Chondrocyte (in vitro differentiated cells): ENCODE measurements around the gene TRIB2. TPM values are rescaled to one million over a fixed set of nuclear protein-coding genes. Genes with fewer than 3 reads are reported as not detected.

Source experiments
- DNase-seq: peaks from one replicate; pipeline ENCODE4 v3.0.0; 2021; ENCODE audit warnings: mixed read lengths, low spot score
- H3K27ac Mint-ChIP-seq: one replicate; pipeline ENCODE4 v1.8.0; 2021; ENCODE audit warnings: mild to moderate bottlenecking, moderate library complexity, mixed read lengths; ENCODE audit not compliant: unreplicated experiment
- H3K27me3 Mint-ChIP-seq: 2 replicates; pipeline ENCODE4 v1.8.0; 2021; ENCODE audit warnings: low read depth, mixed read lengths
- H3K36me3 Mint-ChIP-seq: 2 replicates; pipeline ENCODE4 v1.8.0; 2021; ENCODE audit warnings: low read depth, mixed read lengths
- H3K4me1 Mint-ChIP-seq: 2 replicates; pipeline ENCODE4 v1.8.0; 2021; ENCODE audit warnings: low read depth, mild to moderate bottlenecking, mixed read lengths
- H3K4me3 Mint-ChIP-seq: one replicate; pipeline ENCODE4 v1.8.0; 2021; ENCODE audit warnings: mild to moderate bottlenecking, moderate library complexity, mixed read lengths; ENCODE audit not compliant: unreplicated experiment
- H3K9me3 Mint-ChIP-seq: 2 replicates; pipeline ENCODE4 v1.8.0; 2021; ENCODE audit warnings: low read depth, mixed read lengths
- total RNA-seq: library from RNA; stranded (reverse); gene quantifications from 3 replicates; pipeline ENCODE4 v1.2.1, GENCODE V29; 2021
- TF ChIP-seq, protein P1 (sequence below): fragments of 200-600 bp; sonication (generic); IDR thresholded peaks from 2 replicates; pipeline ENCODE4 v1.5.0; 2021; ENCODE audit warnings: antibody characterized with exemption, mild to moderate bottlenecking, moderate library complexity

Gene TRIB2
- total RNA-seq, 1 donor from 2014 or later = 37.5 TPM

DNA sequence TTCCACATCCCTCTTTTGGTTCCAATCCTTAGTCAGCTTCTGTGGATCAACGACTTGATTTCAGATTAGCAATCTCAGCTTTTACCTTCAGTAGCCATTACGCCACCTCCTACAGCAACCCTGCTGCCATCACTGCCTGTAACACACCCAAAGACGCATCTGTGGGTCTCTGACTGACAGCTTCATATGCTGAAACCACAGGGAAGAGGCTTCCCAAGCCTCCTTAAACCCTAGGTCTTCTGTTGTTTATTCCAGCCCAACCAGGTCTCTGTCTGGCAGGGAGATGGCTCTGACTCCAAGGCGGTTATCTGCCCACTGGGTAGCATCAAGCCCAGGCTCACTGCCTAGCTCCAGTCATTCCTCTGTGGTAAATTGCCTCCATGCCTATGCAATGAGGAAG lies 28.6 kb upstream of the TRIB2 start:
- Mint-ChIP-seq H3K36me3 (peaks cover 4% of the 10 kb centered on the region), H3K4me1 (peaks cover 10% of the 10 kb centered on the region), H3K4me3 (no peak overlapping the region), H3K27me3 (no peaks in the 10 kb centered on the region), H3K9me3 (peaks cover 21% of the 10 kb centered on the region), H3K27ac (no peak overlapping the region)
- no peak for DNase-seq
- TF ChIP-seq, protein P1, sequence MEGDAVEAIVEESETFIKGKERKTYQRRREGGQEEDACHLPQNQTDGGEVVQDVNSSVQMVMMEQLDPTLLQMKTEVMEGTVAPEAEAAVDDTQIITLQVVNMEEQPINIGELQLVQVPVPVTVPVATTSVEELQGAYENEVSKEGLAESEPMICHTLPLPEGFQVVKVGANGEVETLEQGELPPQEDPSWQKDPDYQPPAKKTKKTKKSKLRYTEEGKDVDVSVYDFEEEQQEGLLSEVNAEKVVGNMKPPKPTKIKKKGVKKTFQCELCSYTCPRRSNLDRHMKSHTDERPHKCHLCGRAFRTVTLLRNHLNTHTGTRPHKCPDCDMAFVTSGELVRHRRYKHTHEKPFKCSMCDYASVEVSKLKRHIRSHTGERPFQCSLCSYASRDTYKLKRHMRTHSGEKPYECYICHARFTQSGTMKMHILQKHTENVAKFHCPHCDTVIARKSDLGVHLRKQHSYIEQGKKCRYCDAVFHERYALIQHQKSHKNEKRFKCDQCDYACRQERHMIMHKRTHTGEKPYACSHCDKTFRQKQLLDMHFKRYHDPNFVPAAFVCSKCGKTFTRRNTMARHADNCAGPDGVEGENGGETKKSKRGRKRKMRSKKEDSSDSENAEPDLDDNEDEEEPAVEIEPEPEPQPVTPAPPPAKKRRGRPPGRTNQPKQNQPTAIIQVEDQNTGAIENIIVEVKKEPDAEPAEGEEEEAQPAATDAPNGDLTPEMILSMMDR = no peak

DNA sequence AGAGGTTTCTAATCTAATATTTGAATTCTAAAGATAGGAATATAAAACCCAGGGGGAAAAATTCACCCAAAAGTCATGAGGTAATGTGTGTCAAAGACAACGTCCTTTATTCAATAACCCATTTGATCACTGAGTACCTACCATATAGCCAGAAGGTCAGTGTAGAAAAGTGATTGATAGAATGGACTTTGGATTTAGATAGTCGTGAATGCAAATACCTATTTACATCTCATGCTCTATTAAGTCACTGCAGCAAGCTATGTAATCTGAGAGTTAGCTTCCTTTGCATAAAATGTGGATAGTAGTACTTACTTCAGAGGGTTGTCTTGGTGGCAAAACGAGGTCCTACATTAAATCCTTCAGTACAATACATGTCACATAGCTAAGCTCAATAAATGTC lies 27.8 kb upstream of the TRIB2 start:
- Mint-ChIP-seq H3K4me1 (peaks cover 10% of the 10 kb centered on the region), H3K4me3 (no peak overlapping the region), H3K27me3 (no peaks in the 10 kb centered on the region), H3K27ac (no peak overlapping the region), H3K36me3 (peaks cover 4% of the 10 kb centered on the region), H3K9me3 (peaks cover 24% of the 10 kb centered on the region)
- no peak for DNase-seq
- TF ChIP-seq, protein P1 = no peak

DNA sequence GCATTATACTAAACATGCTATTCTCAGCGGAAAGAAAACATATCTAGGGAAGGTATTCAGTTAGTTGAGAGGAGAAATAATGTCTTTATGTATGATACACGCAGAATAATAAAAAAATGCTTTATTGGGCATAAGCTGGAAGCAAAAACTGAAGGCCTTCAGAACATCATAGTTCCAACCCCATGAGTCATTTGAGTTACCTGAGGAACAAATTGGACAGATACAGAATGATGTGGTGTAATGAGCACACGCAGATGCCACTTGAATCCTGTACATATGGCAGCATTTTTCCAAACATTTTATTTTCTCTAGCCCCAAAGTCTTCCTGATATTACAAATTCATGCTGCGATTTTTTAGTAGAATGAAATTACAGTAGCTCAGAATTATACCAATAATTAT lies 23.2 kb upstream of the TRIB2 start:
- Mint-ChIP-seq H3K36me3 (peaks cover 4% of the 10 kb centered on the region), H3K27ac (no peak overlapping the region), H3K4me1 (no peaks in the 10 kb centered on the region), H3K4me3 (no peak overlapping the region), H3K9me3 (peaks cover 24% of the 10 kb centered on the region), H3K27me3 (no peaks in the 10 kb centered on the region)
- DNase-seq = no peak
- TF ChIP-seq, protein P1 = no peak

DNA sequence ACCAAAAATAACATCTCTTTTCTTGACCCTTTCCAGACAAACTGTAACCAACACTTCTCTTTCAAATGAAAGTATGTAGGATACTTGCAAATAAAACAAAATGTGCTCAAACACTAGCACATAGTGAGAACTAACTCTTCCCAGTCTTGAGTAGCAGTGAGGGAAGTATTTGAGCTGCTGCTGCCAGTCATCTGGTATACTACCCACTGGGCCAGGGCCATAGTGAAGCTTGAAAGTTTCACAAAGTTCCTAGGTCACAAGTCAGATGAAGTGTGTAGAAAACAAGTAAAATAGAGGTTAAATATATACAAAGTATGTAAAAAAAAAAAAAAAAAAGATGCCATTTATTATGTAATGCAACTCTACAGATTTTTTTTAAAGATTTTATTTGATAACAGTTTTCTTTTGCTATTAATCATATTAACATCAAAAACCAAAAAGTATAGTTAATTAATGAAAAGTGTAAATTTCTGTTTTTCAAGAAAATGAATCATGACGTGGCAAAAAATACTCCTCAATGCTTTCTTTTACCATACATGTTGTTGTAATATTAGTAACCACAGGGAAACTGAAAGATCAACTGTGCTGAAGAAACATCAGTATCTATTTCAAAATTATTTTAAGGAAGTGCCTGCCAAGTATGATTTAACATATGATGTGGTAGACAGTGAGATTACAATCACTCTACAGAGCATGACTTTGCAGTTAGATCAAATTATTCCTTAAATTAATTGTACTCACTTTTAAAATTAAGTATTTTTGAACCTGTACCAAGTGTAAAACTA lies 21.6 kb upstream of the TRIB2 start:
- no peak overlapping the region for H3K27ac Mint-ChIP-seq
- H3K36me3 Mint-ChIP-seq = peaks cover 4% of the 10 kb centered on the region
- no peak overlapping the region for H3K4me3 Mint-ChIP-seq
- no peak for DNase-seq
- H3K27me3 Mint-ChIP-seq = no peaks in the 10 kb centered on the region
- TF ChIP-seq, protein P1 = no peak
- no peaks in the 10 kb centered on the region for H3K4me1 Mint-ChIP-seq
- H3K9me3 Mint-ChIP-seq = peaks cover 17% of the 10 kb centered on the region

DNA sequence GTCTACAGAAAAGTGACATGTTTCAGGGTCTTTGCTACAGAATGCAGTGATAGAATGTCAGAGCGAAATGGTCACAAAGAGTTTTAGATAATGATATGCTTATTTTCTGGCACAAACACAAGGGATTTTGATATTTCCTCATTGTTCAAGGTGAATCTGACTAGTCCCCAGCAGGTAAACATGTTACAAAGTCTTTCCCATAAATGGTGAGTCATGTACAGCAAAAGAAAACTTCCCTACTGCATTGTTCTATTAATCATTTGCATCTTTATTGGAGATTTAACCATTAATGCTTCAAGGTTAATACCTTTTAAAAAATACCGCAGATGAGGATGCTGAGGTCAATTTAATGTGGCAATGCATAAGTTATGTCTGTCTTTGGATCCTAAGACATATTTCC lies 19.1 kb upstream of the TRIB2 start:
- TF ChIP-seq, protein P1 = no peak
- H3K27me3 Mint-ChIP-seq = no peaks in the 10 kb centered on the region
- H3K27ac Mint-ChIP-seq = no peak overlapping the region

More for the DNA sequence above, 19.1 kb upstream of the TRIB2 start:
- DNase-seq = no peak
- Mint-ChIP-seq H3K9me3 (peaks cover 7% of the 10 kb centered on the region), H3K4me3 (no peak overlapping the region), H3K36me3 (no peaks in the 10 kb centered on the region), H3K4me1 (peaks cover 24% of the 10 kb centered on the region)
